GM23338 (cell line): ENCODE data around the gene CDAN1. TPM values are rescaled to one million over a fixed set of nuclear protein-coding genes. Genes with fewer than 3 reads are reported as not detected.

Source experiments
- ATAC-seq: fragments of 200-7000 bp; cut with Tn5 transposase; 3 replicates; pipeline ENCODE4 v1.9.1; 2020
- DNase-seq: peaks from one replicate; pipeline ENCODE4 v3.0.0-alpha.2; 2015; ENCODE audit warnings: low spot score
- H2AFZ ChIP-seq: fragments of 200-600 bp; sonication (generic); 2 replicates; pipeline ENCODE4 v1.8.0; 2016; ENCODE audit warnings: antibody characterized with exemption, mild to moderate bottlenecking, moderate library complexity
- H3F3A ChIP-seq: fragments of 200-600 bp; sonication (generic); replicated peaks from 2 replicates; pipeline ENCODE4 v1.8.0; 2017; ENCODE audit warnings: antibody characterized with exemption, mixed run types, low read depth
- H3K27ac ChIP-seq: fragments of 200-600 bp; sonication (generic); 2 replicates; pipeline ENCODE4 v1.6.1; 2016; ENCODE audit warnings: low read depth
- H3K27me3 ChIP-seq: fragments of 200-600 bp; sonication (generic); 2 replicates; pipeline ENCODE4 v1.8.0; 2016; ENCODE audit warnings: mild to moderate bottlenecking, mixed run types, moderate library complexity; ENCODE audit not compliant: insufficient read depth
- H3K36me3 ChIP-seq: fragments of 200-600 bp; sonication (generic); 2 replicates; pipeline ENCODE4 v1.8.0; 2016; ENCODE audit warnings: mild to moderate bottlenecking; ENCODE audit not compliant: insufficient read depth
- H3K4me1 ChIP-seq: fragments of 200-600 bp; sonication (generic); 2 replicates; pipeline ENCODE4 v1.8.0; 2016; ENCODE audit warnings: mild to moderate bottlenecking, moderate library complexity; ENCODE audit not compliant: insufficient read depth
- H3K4me2 ChIP-seq: fragments of 200-600 bp; sonication (generic); 2 replicates; pipeline ENCODE4 v1.7.1; 2017; ENCODE audit warnings: mixed run types
- H3K4me3 ChIP-seq: fragments of 200-600 bp; sonication (generic); 2 replicates; pipeline ENCODE4 v1.6.1; 2016; ENCODE audit warnings: mixed run types
- H3K79me2 ChIP-seq: fragments of 200-600 bp; sonication (generic); replicated peaks from 2 replicates; pipeline ENCODE4 v1.8.0; 2017; ENCODE audit warnings: mild to moderate bottlenecking; ENCODE audit not compliant: insufficient read depth
- H3K9me2 ChIP-seq: fragments of 200-600 bp; sonication (generic); 2 replicates; pipeline ENCODE4 v1.8.0; 2017; ENCODE audit not compliant: insufficient read depth
- H4K20me1 ChIP-seq: fragments of 200-600 bp; sonication (generic); replicated peaks from 2 replicates; pipeline ENCODE4 v1.8.0; 2017; ENCODE audit warnings: mild to moderate bottlenecking; ENCODE audit not compliant: insufficient read depth
- H3K27ac Mint-ChIP-seq: 2 replicates; pipeline ENCODE4 v1.8.0; 2020; ENCODE audit warnings: inconsistent platforms, mild to moderate bottlenecking, moderate library complexity, mixed read lengths
- H3K27me3 Mint-ChIP-seq: 3 replicates; pipeline ENCODE4 v1.8.0; 2022; ENCODE audit warnings: low read depth, mild to moderate bottlenecking, moderate library complexity, mixed read lengths, inconsistent platforms; ENCODE audit not compliant: insufficient read depth, poor library complexity
- H3K36me3 Mint-ChIP-seq: 3 replicates; pipeline ENCODE4 v1.8.0; 2021; ENCODE audit warnings: low read depth, mild to moderate bottlenecking, inconsistent platforms, moderate library complexity, mixed read lengths
- H3K4me1 Mint-ChIP-seq: 3 replicates; pipeline ENCODE4 v1.8.0; 2020; ENCODE audit warnings: mild to moderate bottlenecking, inconsistent platforms, mixed read lengths
- H3K4me3 Mint-ChIP-seq: 3 replicates; pipeline ENCODE4 v1.8.0; 2021; ENCODE audit warnings: moderate library complexity, mild to moderate bottlenecking, inconsistent platforms, mixed read lengths
- H3K9me3 Mint-ChIP-seq: 3 replicates; pipeline ENCODE4 v1.8.0; 2020; ENCODE audit warnings: moderate library complexity, mild to moderate bottlenecking, inconsistent platforms, mixed read lengths
- CREB1 ChIP-seq: fragments of 250-450 bp; sonication (Bioruptor Pico); IDR thresholded peaks from 2 replicates; pipeline ENCODE4 v1.5.0; 2020; ENCODE audit warnings: low read depth, mild to moderate bottlenecking, moderate library complexity
- EZH2phosphoT487 ChIP-seq: fragments of 200-600 bp; sonication (generic); IDR thresholded peaks from one replicate; pipeline ENCODE4 v1.8.1; 2018; ENCODE audit warnings: antibody characterized with exemption; ENCODE audit not compliant: unreplicated experiment
- JUNB ChIP-seq: IDR thresholded peaks from one replicate; pipeline ENCODE4 v1.6.1; 2016; ENCODE audit warnings: antibody characterized with exemption; ENCODE audit not compliant: unreplicated experiment
- NANOG ChIP-seq: IDR thresholded peaks from 2 replicates; pipeline ENCODE4 v1.6.1; 2016; ENCODE audit warnings: antibody characterized with exemption, borderline replicate concordance
- POLR2AphosphoS5 ChIP-seq: IDR thresholded peaks from 2 replicates; pipeline ENCODE4 v1.6.1; 2016; ENCODE audit warnings: antibody characterized with exemption, low read depth
- STAT1 ChIP-seq: IDR thresholded peaks from one replicate; pipeline ENCODE4 v1.6.1; 2016; ENCODE audit warnings: antibody characterized with exemption; ENCODE audit not compliant: unreplicated experiment
- ZNF114 ChIP-seq: fragments of 250-450 bp; sonication (Bioruptor Pico); IDR thresholded peaks from 2 replicates; pipeline ENCODE4 v1.5.0; 2020; ENCODE audit warnings: mild to moderate bottlenecking, moderate library complexity
- ZNF331 ChIP-seq: fragments of 250-450 bp; sonication (Bioruptor Pico); IDR thresholded peaks from 2 replicates; pipeline ENCODE4 v1.5.0; 2020; ENCODE audit warnings: low read depth, mild to moderate bottlenecking, moderate library complexity
- polyA plus RNA-seq: library from polyadenylated mRNA; unstranded; fragments of >200 nt; fragmentation: Nextera tagmentation; extraction: Ambion mirVana; gene quantifications from 2 replicates; pipeline ENCODE4 v1.2.1, GENCODE V29; 2016
- total RNA-seq: library from RNA; depleted of rRNA; stranded (reverse); fragments of >200 nt; shearing (Covaris generic); gene quantifications from 2 replicates; pipeline ENCODE4 v1.2.3, GENCODE V29; 2014
- TF ChIP-seq, protein P1 (sequence below), 2 experiments: fragments of 200-600 bp in 1 of 2; sonication (generic) in 1 of 2; conservative IDR thresholded peaks; 2 replicates each; pipeline versions ENCODE4 v1.5.1 to v1.6.1; 2016 to 2017; ENCODE audit warnings: antibody characterized with exemption in 2 of 2, low read depth in 2 of 2, mild to moderate bottlenecking in 2 of 2, moderate library complexity in 1 of 2
- TF ChIP-seq, protein P2 (sequence below): IDR thresholded peaks from 2 replicates; pipeline ENCODE4 v1.6.1; 2016; ENCODE audit warnings: antibody characterized with exemption
- TF ChIP-seq, protein P3 (sequence below): IDR thresholded peaks from one replicate; pipeline ENCODE4 v1.6.1; 2018; ENCODE audit warnings: antibody characterized with exemption; ENCODE audit not compliant: unreplicated experiment

CDAN1 gene
- total and polyA plus RNA-seq, 2 experiments from 2014 or later: 6.0 to 14.7 TPM

DNA sequence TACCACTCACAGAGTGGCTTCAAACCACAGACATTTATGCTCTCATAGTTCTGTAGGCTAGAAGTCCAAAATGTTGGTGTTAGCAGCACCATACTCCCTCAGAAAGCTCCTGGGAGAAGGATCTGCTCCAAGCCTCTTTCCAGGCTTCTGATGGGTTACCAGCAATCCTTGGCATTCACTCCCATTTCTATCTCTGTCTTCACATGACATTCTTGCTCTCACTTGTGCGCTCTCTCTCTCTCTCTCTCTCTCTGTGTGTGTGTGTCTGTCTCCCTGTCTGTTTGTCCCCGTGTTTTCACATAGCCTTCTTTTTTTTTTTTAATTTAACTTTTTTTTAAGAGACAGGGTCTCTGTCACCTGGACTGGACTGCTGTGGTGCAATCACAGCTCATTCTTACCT, 26.3 kb downstream of the CDAN1 start:
- Histone ChIP-seq H3K27ac (no peak overlapping the region), H3K4me1 (no peaks in the 10 kb centered on the region), H3K4me2 (no peak overlapping the region), H3F3A (no peaks in the 10 kb centered on the region), H2AFZ (no peak overlapping the region), H3K36me3 (no peaks in the 10 kb centered on the region), H3K4me3 (no peak overlapping the region), H3K27me3 (no peaks in the 10 kb centered on the region), H4K20me1 (no peaks in the 10 kb centered on the region; the same call in 1 of the 2 replicates), H3K9me2 (no peaks in the 10 kb centered on the region), H3K79me2 (no peaks in the 10 kb centered on the region)
- Mint-ChIP-seq H3K27me3 (peaks cover 3% of the 10 kb centered on the region), H3K36me3 (no peaks in the 10 kb centered on the region), H3K9me3 (no peaks in the 10 kb centered on the region), H3K4me1 (no peaks in the 10 kb centered on the region), H3K27ac (no peak overlapping the region), H3K4me3 (no peak overlapping the region)
- no peak for TF ChIP-seq ZNF114 (CRISPR knock-in tag)
- TF ChIP-seq, protein P1, sequence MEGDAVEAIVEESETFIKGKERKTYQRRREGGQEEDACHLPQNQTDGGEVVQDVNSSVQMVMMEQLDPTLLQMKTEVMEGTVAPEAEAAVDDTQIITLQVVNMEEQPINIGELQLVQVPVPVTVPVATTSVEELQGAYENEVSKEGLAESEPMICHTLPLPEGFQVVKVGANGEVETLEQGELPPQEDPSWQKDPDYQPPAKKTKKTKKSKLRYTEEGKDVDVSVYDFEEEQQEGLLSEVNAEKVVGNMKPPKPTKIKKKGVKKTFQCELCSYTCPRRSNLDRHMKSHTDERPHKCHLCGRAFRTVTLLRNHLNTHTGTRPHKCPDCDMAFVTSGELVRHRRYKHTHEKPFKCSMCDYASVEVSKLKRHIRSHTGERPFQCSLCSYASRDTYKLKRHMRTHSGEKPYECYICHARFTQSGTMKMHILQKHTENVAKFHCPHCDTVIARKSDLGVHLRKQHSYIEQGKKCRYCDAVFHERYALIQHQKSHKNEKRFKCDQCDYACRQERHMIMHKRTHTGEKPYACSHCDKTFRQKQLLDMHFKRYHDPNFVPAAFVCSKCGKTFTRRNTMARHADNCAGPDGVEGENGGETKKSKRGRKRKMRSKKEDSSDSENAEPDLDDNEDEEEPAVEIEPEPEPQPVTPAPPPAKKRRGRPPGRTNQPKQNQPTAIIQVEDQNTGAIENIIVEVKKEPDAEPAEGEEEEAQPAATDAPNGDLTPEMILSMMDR (conservative IDR thresholded peaks at IDR 0.05; ENCODE audit: low read depth in 2 of 2): no peak
- TF ChIP-seq, protein P2, sequence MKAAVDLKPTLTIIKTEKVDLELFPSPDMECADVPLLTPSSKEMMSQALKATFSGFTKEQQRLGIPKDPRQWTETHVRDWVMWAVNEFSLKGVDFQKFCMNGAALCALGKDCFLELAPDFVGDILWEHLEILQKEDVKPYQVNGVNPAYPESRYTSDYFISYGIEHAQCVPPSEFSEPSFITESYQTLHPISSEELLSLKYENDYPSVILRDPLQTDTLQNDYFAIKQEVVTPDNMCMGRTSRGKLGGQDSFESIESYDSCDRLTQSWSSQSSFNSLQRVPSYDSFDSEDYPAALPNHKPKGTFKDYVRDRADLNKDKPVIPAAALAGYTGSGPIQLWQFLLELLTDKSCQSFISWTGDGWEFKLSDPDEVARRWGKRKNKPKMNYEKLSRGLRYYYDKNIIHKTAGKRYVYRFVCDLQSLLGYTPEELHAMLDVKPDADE: no peak
- TF ChIP-seq NANOG: no peak
- no peak for TF ChIP-seq CREB1 (CRISPR knock-in tag)
- TF ChIP-seq EZH2phosphoT487: no peak
- TF ChIP-seq, protein P3, sequence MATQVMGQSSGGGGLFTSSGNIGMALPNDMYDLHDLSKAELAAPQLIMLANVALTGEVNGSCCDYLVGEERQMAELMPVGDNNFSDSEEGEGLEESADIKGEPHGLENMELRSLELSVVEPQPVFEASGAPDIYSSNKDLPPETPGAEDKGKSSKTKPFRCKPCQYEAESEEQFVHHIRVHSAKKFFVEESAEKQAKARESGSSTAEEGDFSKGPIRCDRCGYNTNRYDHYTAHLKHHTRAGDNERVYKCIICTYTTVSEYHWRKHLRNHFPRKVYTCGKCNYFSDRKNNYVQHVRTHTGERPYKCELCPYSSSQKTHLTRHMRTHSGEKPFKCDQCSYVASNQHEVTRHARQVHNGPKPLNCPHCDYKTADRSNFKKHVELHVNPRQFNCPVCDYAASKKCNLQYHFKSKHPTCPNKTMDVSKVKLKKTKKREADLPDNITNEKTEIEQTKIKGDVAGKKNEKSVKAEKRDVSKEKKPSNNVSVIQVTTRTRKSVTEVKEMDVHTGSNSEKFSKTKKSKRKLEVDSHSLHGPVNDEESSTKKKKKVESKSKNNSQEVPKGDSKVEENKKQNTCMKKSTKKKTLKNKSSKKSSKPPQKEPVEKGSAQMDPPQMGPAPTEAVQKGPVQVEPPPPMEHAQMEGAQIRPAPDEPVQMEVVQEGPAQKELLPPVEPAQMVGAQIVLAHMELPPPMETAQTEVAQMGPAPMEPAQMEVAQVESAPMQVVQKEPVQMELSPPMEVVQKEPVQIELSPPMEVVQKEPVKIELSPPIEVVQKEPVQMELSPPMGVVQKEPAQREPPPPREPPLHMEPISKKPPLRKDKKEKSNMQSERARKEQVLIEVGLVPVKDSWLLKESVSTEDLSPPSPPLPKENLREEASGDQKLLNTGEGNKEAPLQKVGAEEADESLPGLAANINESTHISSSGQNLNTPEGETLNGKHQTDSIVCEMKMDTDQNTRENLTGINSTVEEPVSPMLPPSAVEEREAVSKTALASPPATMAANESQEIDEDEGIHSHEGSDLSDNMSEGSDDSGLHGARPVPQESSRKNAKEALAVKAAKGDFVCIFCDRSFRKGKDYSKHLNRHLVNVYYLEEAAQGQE: no peak
- no peak for DNase-seq
- no peak for ATAC-seq

DNA sequence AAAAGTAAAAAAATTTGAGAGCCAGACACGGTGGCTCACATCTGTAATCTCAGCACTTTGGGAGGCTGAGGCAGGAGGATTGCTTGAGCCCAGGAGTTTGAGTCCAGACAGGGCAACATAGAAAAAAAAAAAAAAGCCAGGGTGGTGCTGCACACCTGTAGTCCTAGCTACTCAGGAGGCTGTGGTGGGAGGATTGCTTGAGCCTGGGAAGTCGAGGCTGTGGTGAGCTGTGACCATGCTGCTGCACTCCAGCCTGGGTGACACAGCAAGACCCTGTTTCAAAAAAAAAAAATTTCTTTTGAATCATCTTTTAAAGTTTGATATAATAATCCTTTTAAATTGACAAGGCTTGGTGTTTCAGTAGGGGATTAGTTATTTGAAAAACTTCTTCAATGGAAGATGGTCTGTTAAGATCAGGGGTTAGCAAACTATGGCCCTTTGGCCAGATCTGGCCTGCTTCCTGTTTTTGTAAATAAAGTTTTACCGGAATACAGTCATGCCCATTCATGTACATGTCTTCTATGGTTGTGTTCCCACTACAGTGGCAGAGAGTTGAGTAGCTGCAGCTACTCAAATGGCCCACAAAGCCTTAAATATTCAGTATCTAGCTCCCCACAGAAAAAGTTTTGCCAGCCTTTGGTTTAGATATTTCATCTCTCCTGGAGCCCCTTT, 28.9 kb downstream of the CDAN1 start:
- no peaks in the 10 kb centered on the region for H3K36me3 Mint-ChIP-seq
- Histone ChIP-seq H3F3A (no peaks in the 10 kb centered on the region), H3K36me3 (no peaks in the 10 kb centered on the region), H3K27me3 (no peaks in the 10 kb centered on the region), H3K27ac (no peak overlapping the region), H3K79me2 (no peaks in the 10 kb centered on the region), H3K9me2 (no peaks in the 10 kb centered on the region), H3K4me2 (no peak overlapping the region), H3K4me1 (no peaks in the 10 kb centered on the region), H2AFZ (no peak overlapping the region), H3K4me3 (no peak overlapping the region), H4K20me1 (no peaks in the 10 kb centered on the region; the same call in 1 of the 2 replicates)
- H3K4me1 Mint-ChIP-seq: no peaks in the 10 kb centered on the region
- DNase-seq: no peak
- no peak for ATAC-seq
- no peak overlapping the region for H3K27ac Mint-ChIP-seq
- no peak overlapping the region for H3K4me3 Mint-ChIP-seq
- H3K9me3 Mint-ChIP-seq: no peaks in the 10 kb centered on the region
- no peaks in the 10 kb centered on the region for H3K27me3 Mint-ChIP-seq
- TF ChIP-seq, protein P1 (conservative IDR thresholded peaks at IDR 0.05; ENCODE audit: low read depth in 2 of 2): no peak
- TF ChIP-seq ZNF331 (no peak), CREB1 (CRISPR knock-in tag) (no peak), EZH2phosphoT487 (no peak), JUNB (no peak), POLR2AphosphoS5 (no peak), STAT1 (no peak)
- TF ChIP-seq, protein P3: no peak
